SK-N-MC (cell line): ENCODE measurements around the gene LRRC56.

Experiments
- EZH2 ChIP-seq: fragments of 200-600 bp; sonication (generic); IDR thresholded peaks from one replicate; pipeline ENCODE4 v1.6.1; 2017; ENCODE audit warnings: antibody characterized with exemption
- FOXP2 ChIP-seq: optimal IDR thresholded peaks from 2 replicates; pipeline ENCODE3; 2011; ENCODE audit warnings: mild to moderate bottlenecking, moderate library complexity; ENCODE audit not compliant: insufficient read depth; ENCODE audit errors: extremely low read length, control extremely low read depth
- POLR2AphosphoS5 ChIP-seq: IDR thresholded peaks from 2 replicates; pipeline ENCODE4 v1.6.1; 2012; ENCODE audit warnings: mild to moderate bottlenecking, low read depth, low read length, borderline replicate concordance

- TF ChIP-seq POLR2AphosphoS5 (no peak), EZH2 (no peak), FOXP2 (no peak)
These were observed 9.0 kb upstream of the LRRC56 start for GRCh38 chr11:528166-528814.
